ENCODE measurements around the gene NCAN. TPM values are rescaled to one million over a fixed set of nuclear protein-coding genes. Genes with fewer than 3 reads are reported as not detected.
"Not testable (repeated sequence)": the region's sequence is repeated elsewhere in the genome, so short reads cannot be mapped to it uniquely, and the experiment has no call there.

The NCAN gene
- total and polyA plus RNA-seq, 3 donors from 2014 or later = 2.3 to 3.7 (median 3.3) TPM

GRCh38 chr19:19215792-19216191 lies 4.0 kb downstream of the NCAN start:
- intact Hi-C loops (cut with DNase I; ENCODE audit: low total_unique reads) = no loop called here
- Histone ChIP-seq H3K36me3 (ENCODE audit: low read depth, missing control alignments) (no peaks in the 10 kb centered on the region), H3K27me3 (no peaks in the 10 kb centered on the region), H3K27ac (no peak overlapping the region), H3K4me3 (no peak overlapping the region), H3K9me3 (no peaks in the 10 kb centered on the region), H3K4me1 (no peaks in the 10 kb centered on the region)
- WGBS, 2 donors = 75 to 88% methylated on average over 4 of the region's 4 CpGs
- TF ChIP-seq POLR2A (IDR thresholded peaks at IDR 0.05) (no peak), CTCF (IDR thresholded peaks at IDR 0.05) (no peak)
- no peak for DNase-seq

GRCh38 chr19:19217099-19217498 lies 5.3 kb downstream of the NCAN start:
- Histone ChIP-seq H3K4me3 (no peak overlapping the region), H3K9me3 (no peaks in the 10 kb centered on the region), H3K27me3 (no peaks in the 10 kb centered on the region), H3K4me1 (no peaks in the 10 kb centered on the region), H3K27ac (no peak overlapping the region), H3K36me3 (ENCODE audit: low read depth, missing control alignments) (no peaks in the 10 kb centered on the region)
- no peak for DNase-seq
- 57 to 66% methylated on average over 4 of the region's 4 CpGs for WGBS, 2 donors
- TF ChIP-seq POLR2A (IDR thresholded peaks at IDR 0.05) = no peak
- no peak for TF ChIP-seq CTCF (IDR thresholded peaks at IDR 0.05)
- intact Hi-C loops (cut with DNase I; ENCODE audit: low total_unique reads) = no loop called here

GRCh38 chr19:19218911-19219310 lies 7.2 kb downstream of the NCAN start:
- no peaks in the 10 kb centered on the region for H3K36me3 ChIP-seq (ENCODE audit: low read depth, missing control alignments)
- intact Hi-C loops (cut with DNase I; ENCODE audit: low total_unique reads) = no loop called here
- no peak overlapping the region for H3K4me3 ChIP-seq
- no peaks in the 10 kb centered on the region for H3K27me3 ChIP-seq
- no peak overlapping the region for H3K27ac ChIP-seq
- H3K9me3 ChIP-seq = no peaks in the 10 kb centered on the region
- TF ChIP-seq POLR2A (IDR thresholded peaks at IDR 0.05) = no peak
- WGBS, 2 donors = 87 to 93% methylated on average over 11 to 21 of the region's 21 CpGs
- DNase-seq = no peak
- H3K4me1 ChIP-seq = no peaks in the 10 kb centered on the region

- H3K4me3 ChIP-seq; intact Hi-C loops (cut with DNase I; ENCODE audit: low total_unique reads); DNase-seq; H3K36me3 ChIP-seq (ENCODE audit: low read depth, missing control alignments); H3K27ac ChIP-seq; H3K9me3 ChIP-seq; H3K4me1 ChIP-seq; H3K27me3 ChIP-seq: not testable (repeated sequence)
- 85 to 87% methylated on average over 8 of the region's 8 CpGs for WGBS, 2 donors
Observed at GRCh38 chr19:19221000-19221399, 9.2 kb downstream of the NCAN start.

- Histone ChIP-seq H3K4me3 (no peak overlapping the region), H3K36me3 (ENCODE audit: low read depth, missing control alignments) (no peaks in the 10 kb centered on the region), H3K27me3 (no peaks in the 10 kb centered on the region), H3K9me3 (no peaks in the 10 kb centered on the region), H3K4me1 (no peaks in the 10 kb centered on the region), H3K27ac (no peak overlapping the region)
- no peak for DNase-seq
- WGBS, 2 donors = 84 to 87% methylated on average over 5 of the region's 5 CpGs
- TF ChIP-seq CTCF (IDR thresholded peaks at IDR 0.05) (no peak), POLR2A (IDR thresholded peaks at IDR 0.05) (no peak)
- intact Hi-C loops (cut with DNase I; ENCODE audit: low total_unique reads) = no loop called here
Observed at GRCh38 chr19:19223060-19223459, 11.3 kb downstream of the NCAN start.

GRCh38 chr19:19223636-19224035 lies 11.9 kb downstream of the NCAN start:
- Histone ChIP-seq H3K4me3 (no peak overlapping the region), H3K27ac (no peak overlapping the region), H3K27me3 (no peaks in the 10 kb centered on the region), H3K4me1 (no peaks in the 10 kb centered on the region), H3K9me3 (no peaks in the 10 kb centered on the region), H3K36me3 (ENCODE audit: low read depth, missing control alignments) (no peaks in the 10 kb centered on the region)
- intact Hi-C loops (cut with DNase I; ENCODE audit: low total_unique reads) = no loop called here
- WGBS, 2 donors = 73 to 83% methylated on average over 4 to 6 of the region's 6 CpGs
- TF ChIP-seq POLR2A (IDR thresholded peaks at IDR 0.05) (no peak), CTCF (IDR thresholded peaks at IDR 0.05) (no peak)
- no peak for DNase-seq
